A673 (cell line): Measurements from ENCODE around the gene MET.

Experiments
- EZH2 ChIP-seq: fragments of 200-600 bp; sonication (generic); IDR thresholded peaks from 2 replicates; pipeline ENCODE4 v1.6.1; 2017; ENCODE audit warnings: borderline replicate concordance, low read depth, mild to moderate bottlenecking, mixed read lengths, antibody characterized with exemption, low read length; ENCODE audit not compliant: poor library complexity, severe bottlenecking
- TF ChIP-seq, protein P1 (sequence below): fragments of 300-800, 200-600 bp; sonication (generic); conservative IDR thresholded peaks from 2 replicates; pipeline ENCODE4 v1.5.1; 2017; ENCODE audit warnings: low read depth, mild to moderate bottlenecking, antibody characterized with exemption, low read length, moderate library complexity, mixed read lengths

DNA sequence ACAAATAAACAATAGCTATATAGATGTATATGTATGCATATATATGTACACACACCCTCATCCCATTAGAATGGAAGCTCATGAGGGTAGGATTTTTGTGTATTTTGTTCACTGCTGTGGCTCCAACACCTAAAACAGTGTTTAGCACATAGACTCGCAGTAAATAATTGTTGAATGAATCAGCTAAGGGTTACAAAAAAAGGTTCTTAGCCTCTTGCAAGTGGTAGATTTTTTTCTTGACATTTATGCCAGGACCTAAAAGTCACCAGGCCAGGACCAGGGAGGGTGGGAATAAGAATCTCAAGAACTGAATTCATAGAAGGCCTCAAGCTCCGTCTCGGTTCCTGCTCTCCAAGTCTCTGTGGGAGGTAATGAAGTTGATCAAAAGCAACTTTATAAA lies 107.9 kb downstream of the MET start:
- TF ChIP-seq, protein P1, sequence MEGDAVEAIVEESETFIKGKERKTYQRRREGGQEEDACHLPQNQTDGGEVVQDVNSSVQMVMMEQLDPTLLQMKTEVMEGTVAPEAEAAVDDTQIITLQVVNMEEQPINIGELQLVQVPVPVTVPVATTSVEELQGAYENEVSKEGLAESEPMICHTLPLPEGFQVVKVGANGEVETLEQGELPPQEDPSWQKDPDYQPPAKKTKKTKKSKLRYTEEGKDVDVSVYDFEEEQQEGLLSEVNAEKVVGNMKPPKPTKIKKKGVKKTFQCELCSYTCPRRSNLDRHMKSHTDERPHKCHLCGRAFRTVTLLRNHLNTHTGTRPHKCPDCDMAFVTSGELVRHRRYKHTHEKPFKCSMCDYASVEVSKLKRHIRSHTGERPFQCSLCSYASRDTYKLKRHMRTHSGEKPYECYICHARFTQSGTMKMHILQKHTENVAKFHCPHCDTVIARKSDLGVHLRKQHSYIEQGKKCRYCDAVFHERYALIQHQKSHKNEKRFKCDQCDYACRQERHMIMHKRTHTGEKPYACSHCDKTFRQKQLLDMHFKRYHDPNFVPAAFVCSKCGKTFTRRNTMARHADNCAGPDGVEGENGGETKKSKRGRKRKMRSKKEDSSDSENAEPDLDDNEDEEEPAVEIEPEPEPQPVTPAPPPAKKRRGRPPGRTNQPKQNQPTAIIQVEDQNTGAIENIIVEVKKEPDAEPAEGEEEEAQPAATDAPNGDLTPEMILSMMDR: no peak
- no peak for TF ChIP-seq EZH2
